Measurements from ENCODE around the gene TBC1D9.

DNA sequence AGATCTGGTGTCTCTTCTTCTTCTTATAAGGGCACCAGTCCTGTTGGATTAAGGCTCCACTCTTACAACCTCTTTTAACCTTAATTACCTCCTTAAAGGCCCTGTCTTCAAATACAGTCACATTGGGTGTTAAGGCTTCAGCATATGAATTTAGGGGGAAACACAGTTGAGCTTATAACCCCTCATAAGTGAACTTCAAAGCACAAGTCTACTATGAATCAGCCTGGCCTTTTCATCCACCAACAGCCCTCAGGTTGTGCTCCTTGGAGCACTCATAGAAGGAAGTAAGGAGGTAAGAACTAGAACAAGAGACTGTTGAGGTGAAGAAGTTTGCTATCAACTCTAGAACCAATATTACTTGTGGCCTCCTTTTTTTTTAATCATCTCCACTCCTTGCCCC, 18.8 kb upstream of the TBC1D9 start:
- TF ChIP-seq, protein P1, sequence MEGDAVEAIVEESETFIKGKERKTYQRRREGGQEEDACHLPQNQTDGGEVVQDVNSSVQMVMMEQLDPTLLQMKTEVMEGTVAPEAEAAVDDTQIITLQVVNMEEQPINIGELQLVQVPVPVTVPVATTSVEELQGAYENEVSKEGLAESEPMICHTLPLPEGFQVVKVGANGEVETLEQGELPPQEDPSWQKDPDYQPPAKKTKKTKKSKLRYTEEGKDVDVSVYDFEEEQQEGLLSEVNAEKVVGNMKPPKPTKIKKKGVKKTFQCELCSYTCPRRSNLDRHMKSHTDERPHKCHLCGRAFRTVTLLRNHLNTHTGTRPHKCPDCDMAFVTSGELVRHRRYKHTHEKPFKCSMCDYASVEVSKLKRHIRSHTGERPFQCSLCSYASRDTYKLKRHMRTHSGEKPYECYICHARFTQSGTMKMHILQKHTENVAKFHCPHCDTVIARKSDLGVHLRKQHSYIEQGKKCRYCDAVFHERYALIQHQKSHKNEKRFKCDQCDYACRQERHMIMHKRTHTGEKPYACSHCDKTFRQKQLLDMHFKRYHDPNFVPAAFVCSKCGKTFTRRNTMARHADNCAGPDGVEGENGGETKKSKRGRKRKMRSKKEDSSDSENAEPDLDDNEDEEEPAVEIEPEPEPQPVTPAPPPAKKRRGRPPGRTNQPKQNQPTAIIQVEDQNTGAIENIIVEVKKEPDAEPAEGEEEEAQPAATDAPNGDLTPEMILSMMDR (IDR thresholded peaks at IDR 0.05): no peak
- TF ChIP-seq POLR2AphosphoS5 (IDR thresholded peaks at IDR 0.05): no peak
- TF ChIP-seq POLR2A (IDR thresholded peaks at IDR 0.05): no peak

All from prostate gland (tissue), 2 donors.